ENCODE measurements around the gene TIAM1. TPM values are rescaled to one million over a fixed set of nuclear protein-coding genes. Genes with fewer than 3 reads are reported as not detected.
A peak's percentile ranks its signal among the peaks of the same experiment; 100 is the strongest.

TIAM1 gene
- total and polyA plus RNA-seq, 8 donors: 1.1 to 19.8 (median 3.3) TPM

DNA sequence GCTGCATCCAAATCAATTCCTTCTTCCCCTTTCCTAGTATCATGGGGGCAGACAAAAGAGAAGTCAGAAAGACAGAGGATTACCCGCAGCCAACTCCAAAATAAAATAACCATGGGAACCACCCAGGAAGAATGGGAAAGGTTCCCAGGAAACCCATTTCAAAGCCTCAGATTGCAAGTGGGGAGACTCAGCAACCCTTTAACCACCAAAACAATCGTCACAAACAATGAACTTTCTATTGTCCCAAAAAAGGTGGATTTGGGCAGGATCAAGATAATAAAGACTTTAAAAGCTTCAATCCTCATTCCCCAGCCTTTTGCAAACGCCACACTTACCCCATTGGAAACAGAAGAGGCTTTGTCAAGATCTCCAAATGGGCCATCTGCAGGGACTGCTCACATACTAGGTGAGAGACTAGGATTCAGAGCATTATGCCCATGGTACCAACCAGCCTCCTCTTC lies 5.1 kb downstream of the TIAM1 start:
- peaks cover 0 to 10% (median 7%) of the 10 kb centered on the region in 4 donors for H3K4me1 ChIP-seq
- no peak overlapping the region for H3K4me3 ChIP-seq
- no peaks in the 10 kb centered on the region for H3K9me3 ChIP-seq
- WGBS, 5 donors: 81 to 88% (median 83%) methylated on average over 3 of the region's 3 CpGs
- intact Hi-C loops (cut with DNase I; ENCODE audit: low total_unique reads): no loop called here
- H3K36me3 ChIP-seq: no peaks in the 10 kb centered on the region
- DNase-seq: no peak
- H3K27ac ChIP-seq: no peak overlapping the region
- H3K27me3 ChIP-seq: peaks cover 0 to 32% (median 9%) of the 10 kb centered on the region in 3 donors
- no peak for TF ChIP-seq EP300 (IDR thresholded peaks at IDR 0.05)
- TF ChIP-seq CTCF (IDR thresholded peaks at IDR 0.05): no peak
- TF ChIP-seq POLR2A (IDR thresholded peaks at IDR 0.05): no peak
- TF ChIP-seq POLR2AphosphoS5 (IDR thresholded peaks at IDR 0.05): no peak

DNA sequence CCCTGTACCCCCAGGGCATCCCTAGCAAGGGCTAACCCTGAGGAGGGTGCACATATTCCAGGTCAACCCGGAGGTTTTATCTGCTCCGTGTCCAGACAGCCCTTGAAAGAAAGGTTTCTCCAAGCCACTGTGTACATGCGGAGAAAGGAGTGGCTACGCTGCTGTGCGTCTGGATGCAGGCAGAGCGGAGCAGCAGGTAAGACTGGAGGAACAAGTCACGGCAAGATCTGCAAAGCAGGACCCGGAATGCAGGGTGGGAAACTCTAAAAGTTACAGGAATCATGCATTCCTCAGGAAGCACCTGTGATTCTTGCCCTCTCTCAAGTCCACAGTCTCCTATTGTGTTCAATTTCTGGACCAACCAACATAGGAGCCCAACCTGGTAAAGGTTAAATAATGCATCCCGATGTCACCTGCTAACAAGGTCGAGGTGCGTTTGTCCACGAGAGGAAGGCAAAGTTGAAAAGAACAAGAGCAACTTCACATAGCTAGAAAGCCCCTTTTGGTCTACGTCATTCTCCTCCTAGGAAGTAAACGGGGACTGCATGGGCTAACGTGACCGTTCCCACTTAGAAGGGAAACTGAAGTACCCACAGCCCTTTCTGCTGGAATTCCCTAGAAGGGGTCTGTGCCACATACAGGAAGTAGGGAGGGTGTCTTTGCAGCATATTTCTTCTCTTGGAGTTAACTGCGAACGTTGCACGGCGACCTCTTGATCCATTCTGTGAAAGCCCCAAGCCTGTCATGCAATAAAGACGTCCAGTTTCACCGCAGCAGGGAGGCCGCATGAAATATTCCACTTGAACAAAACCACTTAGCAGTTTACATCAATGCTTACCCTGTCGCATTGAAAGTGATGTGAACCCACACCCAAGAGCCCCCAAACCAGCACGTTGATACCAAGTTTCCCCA lies 5.8 kb downstream of the TIAM1 start:
- intact Hi-C loops (cut with DNase I; ENCODE audit: low total_unique reads): no loop called here
- Histone ChIP-seq H3K27me3 (peaks cover 0 to 25% (median 2%) of the 10 kb centered on the region in 3 donors), H3K27ac (no peak overlapping the region), H3K9me3 (no peaks in the 10 kb centered on the region), H3K4me1 (peaks cover 0 to 5% (median 3%) of the 10 kb centered on the region in 4 donors), H3K36me3 (no peaks in the 10 kb centered on the region), H3K4me3 (no peak overlapping the region)
- peak in 1 of 2 donors; percentile 84 for DNase-seq
- TF ChIP-seq POLR2AphosphoS5 (IDR thresholded peaks at IDR 0.05) (no peak), EP300 (IDR thresholded peaks at IDR 0.05) (no peak), CTCF (IDR thresholded peaks at IDR 0.05) (no peak), POLR2A (IDR thresholded peaks at IDR 0.05) (no peak)
- WGBS, 5 donors: 57 to 69% (median 66%) methylated on average over 25 of the region's 25 CpGs

DNA sequence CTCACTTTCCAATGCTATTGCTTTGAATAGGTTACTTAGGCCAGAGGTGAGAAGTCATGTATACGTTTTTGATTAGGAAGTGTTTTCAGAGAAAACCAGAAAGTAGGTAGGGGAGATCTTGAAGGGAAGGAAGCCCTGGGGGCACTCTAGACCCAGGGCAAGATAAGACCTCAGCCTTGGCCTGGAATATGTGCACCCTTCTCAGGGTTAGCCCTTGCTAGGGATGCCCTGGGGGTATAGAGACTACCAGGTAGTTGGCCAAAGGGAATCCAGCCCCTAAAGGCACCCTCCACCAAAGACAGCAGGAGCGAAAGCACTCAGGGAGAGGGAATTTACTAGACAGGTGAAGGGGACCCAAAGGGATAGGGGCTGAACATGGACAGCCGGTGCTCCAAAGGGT lies 7.0 kb downstream of the TIAM1 start:
- TF ChIP-seq CTCF (IDR thresholded peaks at IDR 0.05) (no peak), POLR2A (IDR thresholded peaks at IDR 0.05) (no peak), POLR2AphosphoS5 (IDR thresholded peaks at IDR 0.05) (no peak), EP300 (IDR thresholded peaks at IDR 0.05) (no peak)
- Histone ChIP-seq H3K9me3 (no peaks in the 10 kb centered on the region), H3K4me3 (no peak overlapping the region), H3K27me3 (peaks cover 0 to 13% (median 0%) of the 10 kb centered on the region in 3 donors), H3K4me1 (peaks cover 0 to 5% (median 0%) of the 10 kb centered on the region in 4 donors), H3K36me3 (no peaks in the 10 kb centered on the region), H3K27ac (no peak overlapping the region)
- 72 to 93% (median 86%) methylated on average over 3 of the region's 3 CpGs for WGBS, 5 donors
- intact Hi-C loops (cut with DNase I; ENCODE audit: low total_unique reads): no loop called here
- no peak for DNase-seq

- H3K27me3 ChIP-seq: peaks cover 0 to 9% (median 0%) of the 10 kb centered on the region in 3 donors
- 90 to 96% (median 93%) methylated on average over 6 of the region's 6 CpGs for WGBS, 5 donors
Measured at GRCh38 chr21:31336739-31337040, 7.4 kb downstream of the TIAM1 start.

More at GRCh38 chr21:31336739-31337040, 7.4 kb downstream of the TIAM1 start:
- Histone ChIP-seq H3K4me1 (peaks cover 0 to 5% (median 0%) of the 10 kb centered on the region in 4 donors), H3K36me3 (no peaks in the 10 kb centered on the region), H3K9me3 (no peaks in the 10 kb centered on the region), H3K27ac (no peak overlapping the region), H3K4me3 (no peak overlapping the region)
- intact Hi-C loops (cut with DNase I; ENCODE audit: low total_unique reads): no loop called here
- TF ChIP-seq POLR2A (IDR thresholded peaks at IDR 0.05) (no peak), POLR2AphosphoS5 (IDR thresholded peaks at IDR 0.05) (no peak), EP300 (IDR thresholded peaks at IDR 0.05) (no peak), CTCF (IDR thresholded peaks at IDR 0.05) (no peak)
- DNase-seq: no peak

All from stomach (tissue), 9 donors.